Heart left ventricle (tissue), 16 donors: ENCODE measurements around the gene TIAM2. TPM values are rescaled to one million over a fixed set of nuclear protein-coding genes. Genes with fewer than 3 reads are reported as not detected.
A peak's percentile ranks its signal among the peaks of the same experiment; 100 is the strongest.

Experiments
- ATAC-seq, 4 donors: fragments of 200-7000 bp; cut with Tn5 transposase; one replicate each; pipeline ENCODE4 v1.9.1; 2020 to 2022; ENCODE audit warnings: moderate library complexity in 4 of 4, mild to moderate bottlenecking in 3 of 4, moderate number of reproducible peaks in 1 of 4
- DNase-seq, 5 donors: peaks; one replicate each; pipeline ENCODE4 v3.0.0-alpha.2; 2020
- H3K27ac ChIP-seq, 12 donors: fragments of 200-600 bp; sonication (generic) in 4 of 12; one replicate each; pipeline versions ENCODE4 v1.5.0 to v1.8.0; 2016 to 2022; ENCODE audit warnings: mild to moderate bottlenecking in 2 of 12
- H3K27me3 ChIP-seq, 9 donors: fragments of 200-600 bp; sonication (generic) in 2 of 9; one replicate each; pipeline versions ENCODE4 v1.5.1 to v1.8.0; 2016 to 2022; ENCODE audit warnings: mild to moderate bottlenecking in 3 of 9
- H3K36me3 ChIP-seq, 9 donors: fragments of 200-600 bp; sonication (generic) in 2 of 9; one replicate each; pipeline versions ENCODE4 v1.5.0 to v1.8.0; 2018 to 2022; ENCODE audit warnings: mild to moderate bottlenecking in 2 of 9
- H3K4me1 ChIP-seq, 12 donors: fragments of 200-600 bp; sonication (generic) in 4 of 12; one replicate each; pipeline versions ENCODE4 v1.5.0 to v1.8.0; 2016 to 2022; ENCODE audit warnings: mild to moderate bottlenecking in 3 of 12
- H3K4me3 ChIP-seq, 12 donors: fragments of 200-600 bp; sonication (generic) in 4 of 12; one replicate each; pipeline versions ENCODE4 v1.5.0 to v1.8.0; 2017 to 2022; ENCODE audit warnings: mild to moderate bottlenecking in 9 of 12, moderate library complexity in 4 of 12
- H3K9me3 ChIP-seq, 12 donors: fragments of 200-600 bp; sonication (generic) in 4 of 12; one replicate each; pipeline versions ENCODE4 v1.5.0 to v1.8.0; 2016 to 2022; ENCODE audit warnings: mild to moderate bottlenecking in 1 of 12
- CTCF ChIP-seq, 12 donors: fragments of 200-600 bp; sonication (generic) in 4 of 12; IDR thresholded peaks; one replicate each; pipeline versions ENCODE4 v1.5.0 to v1.8.0; 2018 to 2022; ENCODE audit warnings: antibody characterized with exemption in 12 of 12, mild to moderate bottlenecking in 5 of 12
- POLR2A ChIP-seq, 2 donors: fragments of 450-650 bp; IDR thresholded peaks; one replicate each; pipeline ENCODE4 v1.6.1; 2017; ENCODE audit warnings: antibody characterized with exemption in 2 of 2, mild to moderate bottlenecking in 2 of 2, moderate library complexity in 2 of 2
- WGBS, 4 donors: extraction: QIAGEN DNeasy Blood & Tissue Kit in 2 of 4; methylation state at CpG; one replicate each; pipeline versions ENCODE4 v1.1.5 to v1.1.7; 2013 to 2018; 5-methylcytosine and 5-hydroxymethylcytosine counted together
- intact Hi-C, 10 donors: fragments of 100-400 bp; cut with DNase I; formaldehyde crosslinking; loops; one replicate each; pipeline versions ENCODE4 v1.11.1 to v1.14.2; 2022
- polyA plus RNA-seq, 2 donors: library from polyadenylated mRNA; stranded (reverse); fragments of 200-250 nt; gene quantifications; one replicate each; pipeline ENCODE4 v1.2.3, GENCODE V29; 2013
- total RNA-seq, 9 donors: library from RNA; depleted of rRNA in 2 of 9; stranded (reverse); fragments of >200 nt in 2 of 9; fragmentation: NEBNext Ultra II Directional in 3 of 9; extraction: Animal tissue kit (Norgen Biotek cat#: 25700) in 3 of 9; gene quantifications; one replicate each; pipeline versions ENCODE4 v1.1.0 to v1.2.4, GENCODE V29; 2016 to 2023
- donor health status: ischemic (EF 13 %, LVEDD 7.1; RV severe dilation, severe dysfunction).
- donor health status: healthy with polysubstance abuse.
- donor health status: DM: no; HTN: yes; CAD: no.
- donor health status: DM: no; HTN: no; CAD: no.
- donor health status: ischemic (EF 25% LVEDD 6.9; RV normal size, moderate dysfunction).
- donor health status: ischemic (EF 25% LVEDD 5.7; RV mildly dilated, moderate dysfunction).
- donor health status: healthy.
- donor health status: DM: yes; HTN: yes; CAD: no.
- donor health status: ischemic (EF 35%, LVEDD 5.7; RV mildly dilated, moderate dysfunction).
- donor health status: nonischemic (EF 11% LVEDD 7.7; RV severe dilation, severe dysfunction).
- donor health status: DM: yes; HTN: yes; CAD: no.
- donor health status: PGD.
- donor health status: ischemic (EF 29% LVEDD 5.4; RV normal size, mild dysfunction).
- donor health status: nonischemic (EF 23%, LVEDD 6.1; RV moderate dilation, normal function).

The TIAM2 gene
- total and polyA plus RNA-seq, 11 donors = 4.6 to 16.5 (median 12.6) TPM

GRCh38 chr6:155174576-155175211 lies 179.6 kb downstream of the TIAM2 start:
- Histone ChIP-seq H3K9me3 (no peaks in the 10 kb centered on the region), H3K4me3 (no peak overlapping the region), H3K27me3 (no peaks in the 10 kb centered on the region), H3K27ac (no peak overlapping the region), H3K4me1 (peaks cover 0 to 27% (median 9%) of the 10 kb centered on the region in 12 donors), H3K36me3 (peaks cover 0 to under 1% (median 0%) of the 10 kb centered on the region in 9 donors)
- DNase-seq (peak in 3 of 5 donors; percentile 45 to 52 (median 50)), ATAC-seq (peak; percentile 58 to 90 (median 83))
- intact Hi-C loops = loop anchor here (1.0 to 10.0 kb wide), 16 partner anchors 68 to 500 kb away; partner anchors contain the start of gene TFB1M (in 3 of the 10)
- WGBS, 4 donors = 27 to 38% (median 33%) methylated on average over 12 of the region's 12 CpGs
- no peak for TF ChIP-seq POLR2A (IDR thresholded peaks at IDR 0.05)
- peak; percentile 35 to 75 (median 62) for TF ChIP-seq CTCF (IDR thresholded peaks at IDR 0.05)

GRCh38 chr6:155177363-155177961 lies 182.3 kb downstream of the TIAM2 start:
- DNase-seq (no peak), ATAC-seq (peak in 1 of 4 donors; percentile 44)
- 86 to 91% (median 88%) methylated on average over 4 of the region's 4 CpGs for WGBS, 4 donors
- peaks cover 0 to 3% (median 0%) of the 10 kb centered on the region in 9 donors for H3K36me3 ChIP-seq
- peaks cover 0 to 8% (median 0%) of the 10 kb centered on the region in 12 donors for H3K4me1 ChIP-seq
- H3K27me3 ChIP-seq = no peaks in the 10 kb centered on the region
- intact Hi-C loops = loop anchor here in 8 of 10 donors (2.0 to 10.0 kb wide), 10 partner anchors 65 to 503 kb away; partner anchors contain the start of gene TFB1M (in 3 of the 8)
- no peaks in the 10 kb centered on the region for H3K9me3 ChIP-seq
- H3K4me3 ChIP-seq = no peak overlapping the region
- TF ChIP-seq POLR2A (IDR thresholded peaks at IDR 0.05) (no peak), CTCF (IDR thresholded peaks at IDR 0.05) (peak; percentile 55 to 80 (median 70))
- H3K27ac ChIP-seq = no peak overlapping the region

GRCh38 chr6:155181498-155181897 lies 186.4 kb downstream of the TIAM2 start:
- H3K36me3 ChIP-seq = peaks cover 0 to 3% (median 0%) of the 10 kb centered on the region in 9 donors
- DNase-seq (no peak), ATAC-seq (no peak)
- intact Hi-C loops = loop anchor here in 1 of 10 donors (5.0 to 10.0 kb wide), 2 partner anchors 66 to 133 kb away; partner anchors contain the start of gene TFB1M
- no peak for TF ChIP-seq CTCF (IDR thresholded peaks at IDR 0.05)
- TF ChIP-seq POLR2A (IDR thresholded peaks at IDR 0.05) = no peak
- 67 to 78% (median 73%) methylated on average over 3 of the region's 3 CpGs for WGBS, 4 donors
- H3K4me3 ChIP-seq = no peak overlapping the region
- H3K27ac ChIP-seq = no peak overlapping the region
- no peaks in the 10 kb centered on the region for H3K9me3 ChIP-seq
- peaks cover 0 to 16% (median 2%) of the 10 kb centered on the region in 12 donors for H3K4me1 ChIP-seq
- no peaks in the 10 kb centered on the region for H3K27me3 ChIP-seq

GRCh38 chr6:155182103-155182502 lies 187.0 kb downstream of the TIAM2 start:
- Histone ChIP-seq H3K9me3 (no peaks in the 10 kb centered on the region), H3K36me3 (peaks cover 0 to 3% (median 0%) of the 10 kb centered on the region in 9 donors), H3K27ac (no peak overlapping the region), H3K4me3 (no peak overlapping the region), H3K4me1 (peaks cover 0 to 22% (median 5%) of the 10 kb centered on the region in 12 donors), H3K27me3 (no peaks in the 10 kb centered on the region)
- DNase-seq (no peak), ATAC-seq (no peak)
- intact Hi-C loops = loop anchor here in 1 of 10 donors (5.0 to 10.0 kb wide), 2 partner anchors 65 to 133 kb away; partner anchors contain the start of gene TFB1M
- WGBS, 4 donors = 91 to 96% (median 92%) methylated on average over 16 of the region's 16 CpGs
- no peak for TF ChIP-seq POLR2A (IDR thresholded peaks at IDR 0.05)
- TF ChIP-seq CTCF (IDR thresholded peaks at IDR 0.05) = no peak
